SK-N-SH treated with all-trans-retinoic acid at 6 μM for 48 hours (cell line): Measurements from ENCODE around the gene GPHN.

ENCODE experiments used
- BACH2 ChIP-seq: fragments of 250-450 bp; sonication (Bioruptor Pico); IDR thresholded peaks from 2 replicates; pipeline ENCODE4 v1.9.0; 2021; ENCODE audit warnings: mild to moderate bottlenecking, borderline replicate concordance
- CSDC2 ChIP-seq: fragments of 250-450 bp; sonication (Bioruptor Pico); IDR thresholded peaks from 2 replicates; pipeline ENCODE4 v1.5.0; 2020; ENCODE audit warnings: mild to moderate bottlenecking, moderate library complexity
- GLIS3 ChIP-seq: fragments of 250-450 bp; sonication (Bioruptor Pico); IDR thresholded peaks from 2 replicates; pipeline ENCODE4 v1.5.0; 2020; ENCODE audit warnings: mild to moderate bottlenecking, moderate library complexity
- ISL1 ChIP-seq: fragments of 250-450 bp; sonication (Bioruptor Pico); IDR thresholded peaks from 2 replicates; pipeline ENCODE4 v2.1.2; 2022; ENCODE audit warnings: mild to moderate bottlenecking, moderate library complexity
- OSR1 ChIP-seq: fragments of 250-450 bp; sonication (Bioruptor Pico); IDR thresholded peaks from 2 replicates; pipeline ENCODE4 v1.8.0; 2022; ENCODE audit warnings: moderate library complexity, mild to moderate bottlenecking, inconsistent platforms
- RARB ChIP-seq: fragments of 250-450 bp; sonication (Bioruptor Pico); IDR thresholded peaks from 2 replicates; pipeline ENCODE4 v1.8.0; 2021; ENCODE audit warnings: mild to moderate bottlenecking, moderate library complexity
- TCF4 ChIP-seq: fragments of 250-450 bp; sonication (Bioruptor Pico); IDR thresholded peaks from 2 replicates; pipeline ENCODE4 v1.8.0; 2021; ENCODE audit warnings: mild to moderate bottlenecking, moderate library complexity, borderline replicate concordance
- ZC3H10 ChIP-seq: fragments of 250-450 bp; sonication (Bioruptor Pico); IDR thresholded peaks from 2 replicates; pipeline ENCODE4 v1.5.1; 2021; ENCODE audit warnings: mild to moderate bottlenecking, moderate library complexity
- ZFP3 ChIP-seq: fragments of 250-450 bp; sonication (Bioruptor Pico); IDR thresholded peaks from 2 replicates; pipeline ENCODE4 v1.5.0; 2020; ENCODE audit warnings: mild to moderate bottlenecking, moderate library complexity
- TF ChIP-seq, protein P1 (sequence below): fragments of 250-450 bp; sonication (Bioruptor Pico); IDR thresholded peaks from 2 replicates; pipeline ENCODE4 v1.5.0; 2020; ENCODE audit warnings: mild to moderate bottlenecking, moderate library complexity

GRCh38 chr14:67004521-67004920, 496.6 kb downstream of the GPHN start:
- TF ChIP-seq ZC3H10, result no peak
- no peak for TF ChIP-seq BACH2 (CRISPR knock-in tag)
- TF ChIP-seq ISL1, result peak; percentile 72
- TF ChIP-seq RARB (CRISPR knock-in tag), result no peak
- TF ChIP-seq, protein P1, sequence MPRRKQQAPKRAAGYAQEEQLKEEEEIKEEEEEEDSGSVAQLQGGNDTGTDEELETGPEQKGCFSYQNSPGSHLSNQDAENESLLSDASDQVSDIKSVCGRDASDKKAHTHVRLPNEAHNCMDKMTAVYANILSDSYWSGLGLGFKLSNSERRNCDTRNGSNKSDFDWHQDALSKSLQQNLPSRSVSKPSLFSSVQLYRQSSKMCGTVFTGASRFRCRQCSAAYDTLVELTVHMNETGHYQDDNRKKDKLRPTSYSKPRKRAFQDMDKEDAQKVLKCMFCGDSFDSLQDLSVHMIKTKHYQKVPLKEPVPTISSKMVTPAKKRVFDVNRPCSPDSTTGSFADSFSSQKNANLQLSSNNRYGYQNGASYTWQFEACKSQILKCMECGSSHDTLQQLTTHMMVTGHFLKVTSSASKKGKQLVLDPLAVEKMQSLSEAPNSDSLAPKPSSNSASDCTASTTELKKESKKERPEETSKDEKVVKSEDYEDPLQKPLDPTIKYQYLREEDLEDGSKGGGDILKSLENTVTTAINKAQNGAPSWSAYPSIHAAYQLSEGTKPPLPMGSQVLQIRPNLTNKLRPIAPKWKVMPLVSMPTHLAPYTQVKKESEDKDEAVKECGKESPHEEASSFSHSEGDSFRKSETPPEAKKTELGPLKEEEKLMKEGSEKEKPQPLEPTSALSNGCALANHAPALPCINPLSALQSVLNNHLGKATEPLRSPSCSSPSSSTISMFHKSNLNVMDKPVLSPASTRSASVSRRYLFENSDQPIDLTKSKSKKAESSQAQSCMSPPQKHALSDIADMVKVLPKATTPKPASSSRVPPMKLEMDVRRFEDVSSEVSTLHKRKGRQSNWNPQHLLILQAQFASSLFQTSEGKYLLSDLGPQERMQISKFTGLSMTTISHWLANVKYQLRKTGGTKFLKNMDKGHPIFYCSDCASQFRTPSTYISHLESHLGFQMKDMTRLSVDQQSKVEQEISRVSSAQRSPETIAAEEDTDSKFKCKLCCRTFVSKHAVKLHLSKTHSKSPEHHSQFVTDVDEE (CRISPR knock-in tag), result no peak
- no peak for TF ChIP-seq OSR1
- TF ChIP-seq CSDC2 (CRISPR knock-in tag), result no peak
- TF ChIP-seq ZFP3 (CRISPR knock-in tag), result no peak
- no peak for TF ChIP-seq GLIS3
- no peak for TF ChIP-seq TCF4 (CRISPR knock-in tag)
